Measurements from ENCODE around the gene DENND6B.

DNA sequence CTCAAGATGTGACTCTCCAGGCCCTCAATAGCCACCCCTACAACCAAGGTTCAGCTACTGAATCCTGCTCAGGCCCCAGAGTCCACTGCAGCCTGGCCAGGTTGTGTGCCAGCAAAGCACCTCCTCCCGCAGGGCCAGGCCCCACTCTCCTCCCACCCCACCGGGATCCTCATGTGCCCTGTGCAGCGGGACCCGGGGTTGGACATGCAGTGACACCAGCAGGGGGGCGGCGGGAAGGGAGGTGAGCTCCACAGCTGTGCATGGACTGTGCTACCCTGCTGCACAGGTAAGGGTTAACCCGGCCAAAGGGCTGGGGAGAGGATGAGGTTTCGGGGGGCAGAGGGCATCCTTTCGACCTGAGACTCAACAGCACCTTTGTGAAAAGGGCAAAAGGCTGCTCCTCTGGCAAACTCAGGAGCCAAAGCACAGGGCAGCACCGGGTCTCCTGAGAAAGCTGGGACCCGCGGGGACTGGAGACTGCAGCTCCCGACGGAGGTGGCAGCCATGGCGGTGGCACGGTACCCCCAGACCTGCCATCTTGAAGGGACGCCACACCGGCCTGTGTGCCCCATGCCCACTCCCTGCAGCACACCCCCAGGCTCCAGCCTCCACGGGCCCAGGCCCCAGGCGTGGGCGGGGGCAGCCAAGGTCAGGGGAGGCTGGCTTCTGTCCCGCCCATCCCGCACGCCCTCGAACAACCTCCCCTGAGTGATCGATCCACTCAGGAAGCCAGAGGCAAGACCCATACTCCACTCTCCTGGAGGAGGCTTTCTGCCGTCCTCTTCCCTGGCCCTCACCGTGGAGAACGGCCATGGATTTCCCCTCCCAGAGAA is 29.9 kb downstream of the DENND6B start:
- TF ChIP-seq, protein P1, sequence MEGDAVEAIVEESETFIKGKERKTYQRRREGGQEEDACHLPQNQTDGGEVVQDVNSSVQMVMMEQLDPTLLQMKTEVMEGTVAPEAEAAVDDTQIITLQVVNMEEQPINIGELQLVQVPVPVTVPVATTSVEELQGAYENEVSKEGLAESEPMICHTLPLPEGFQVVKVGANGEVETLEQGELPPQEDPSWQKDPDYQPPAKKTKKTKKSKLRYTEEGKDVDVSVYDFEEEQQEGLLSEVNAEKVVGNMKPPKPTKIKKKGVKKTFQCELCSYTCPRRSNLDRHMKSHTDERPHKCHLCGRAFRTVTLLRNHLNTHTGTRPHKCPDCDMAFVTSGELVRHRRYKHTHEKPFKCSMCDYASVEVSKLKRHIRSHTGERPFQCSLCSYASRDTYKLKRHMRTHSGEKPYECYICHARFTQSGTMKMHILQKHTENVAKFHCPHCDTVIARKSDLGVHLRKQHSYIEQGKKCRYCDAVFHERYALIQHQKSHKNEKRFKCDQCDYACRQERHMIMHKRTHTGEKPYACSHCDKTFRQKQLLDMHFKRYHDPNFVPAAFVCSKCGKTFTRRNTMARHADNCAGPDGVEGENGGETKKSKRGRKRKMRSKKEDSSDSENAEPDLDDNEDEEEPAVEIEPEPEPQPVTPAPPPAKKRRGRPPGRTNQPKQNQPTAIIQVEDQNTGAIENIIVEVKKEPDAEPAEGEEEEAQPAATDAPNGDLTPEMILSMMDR (IDR thresholded peaks at IDR 0.05): no peak
- no peak for TF ChIP-seq POLR2A (IDR thresholded peaks at IDR 0.05)

Measured in body of pancreas (tissue), 4 donors.